Lower lobe of right lung (tissue), 2 donors: Measurements from ENCODE around the gene CHMP2B. TPM values are rescaled to one million over a fixed set of nuclear protein-coding genes. Genes with fewer than 3 reads are reported as not detected.

Experiments
- ATAC-seq, 2 donors: fragments of 200-7000 bp; cut with Tn5 transposase; one replicate each; pipeline ENCODE4 v1.9.1; 2020 to 2022; ENCODE audit warnings: mild to moderate bottlenecking in 2 of 2, moderate library complexity in 2 of 2
- DNase-seq: peaks from one replicate; pipeline ENCODE4 v3.0.0-alpha.2; 2020
- H3K27ac ChIP-seq: fragments of 200-600 bp; one replicate; pipeline ENCODE4 v1.8.0; 2022
- H3K27me3 ChIP-seq: fragments of 200-600 bp; one replicate; pipeline ENCODE4 v1.8.0; 2022; ENCODE audit warnings: low read depth
- H3K36me3 ChIP-seq: fragments of 200-600 bp; one replicate; pipeline ENCODE4 v1.8.0; 2022; ENCODE audit warnings: mild to moderate bottlenecking
- H3K4me1 ChIP-seq: fragments of 200-600 bp; one replicate; pipeline ENCODE4 v1.8.0; 2022
- H3K4me3 ChIP-seq: fragments of 200-600 bp; one replicate; pipeline ENCODE4 v1.8.0; 2022; ENCODE audit warnings: mild to moderate bottlenecking
- H3K9me3 ChIP-seq: fragments of 200-600 bp; one replicate; pipeline ENCODE4 v1.8.0; 2022
- intact Hi-C: fragments of 100-400 bp; cut with DNase I; formaldehyde crosslinking; loops from one replicate; pipeline ENCODE4 v1.11.0; 2022
- total RNA-seq: library from RNA; stranded (reverse); fragmentation: NEBNext Ultra II Directional; extraction: Animal tissue kit (Norgen Biotek cat#: 25700); gene quantifications from one replicate; pipeline ENCODE4 v1.2.1, GENCODE V29; 2021
- TF ChIP-seq, protein P1 (sequence below): fragments of 200-600 bp; IDR thresholded peaks from one replicate; pipeline ENCODE4 v1.8.0; 2022; ENCODE audit warnings: antibody characterized with exemption, mild to moderate bottlenecking
- donor health status: DM: no; HTN: yes; CAD: no; lungs with severe emphysema.

The CHMP2B gene
- total RNA-seq, 1 donor from 2014 or later: 41.4 TPM

DNA sequence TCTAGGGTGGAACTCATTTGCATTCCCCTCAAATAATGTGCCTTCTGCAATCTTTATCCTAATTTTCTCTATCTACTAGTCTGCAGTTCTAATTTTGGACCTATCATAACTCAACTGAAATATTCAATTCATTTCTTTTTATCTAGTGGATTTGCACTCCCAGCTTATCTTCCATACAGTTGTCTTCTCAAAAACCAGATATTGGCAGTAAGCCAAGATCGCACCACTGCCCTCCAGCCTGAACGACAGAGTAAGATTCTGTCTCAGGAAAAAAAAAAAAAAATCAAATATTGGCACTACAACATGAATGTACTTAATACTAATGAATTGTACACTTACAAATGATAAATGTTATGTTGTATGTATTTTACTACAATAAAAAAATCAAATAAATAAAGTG is 18.0 kb upstream of the CHMP2B start:
- intact Hi-C loops: no loop called here
- no peaks in the 10 kb centered on the region for H3K4me1 ChIP-seq

DNA sequence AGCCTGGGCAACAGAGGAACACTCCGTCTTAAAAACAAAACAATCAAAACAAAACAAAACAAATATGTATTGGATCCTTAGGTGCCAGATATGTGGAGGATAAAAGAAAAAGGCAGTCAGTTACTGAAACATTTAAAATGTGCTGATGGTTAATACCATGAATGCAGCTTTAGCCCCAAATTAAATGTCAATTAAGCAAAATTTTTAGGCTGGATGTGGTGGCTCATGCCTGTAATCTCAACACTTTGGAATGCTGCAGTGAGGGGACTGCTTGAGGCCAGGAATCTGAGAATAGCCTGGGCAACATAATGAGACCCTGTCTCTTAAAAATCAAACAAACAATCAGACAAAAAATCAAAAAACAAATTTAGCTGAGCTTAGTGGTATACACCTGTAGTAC is 8.5 kb upstream of the CHMP2B start:
- TF ChIP-seq, protein P1, sequence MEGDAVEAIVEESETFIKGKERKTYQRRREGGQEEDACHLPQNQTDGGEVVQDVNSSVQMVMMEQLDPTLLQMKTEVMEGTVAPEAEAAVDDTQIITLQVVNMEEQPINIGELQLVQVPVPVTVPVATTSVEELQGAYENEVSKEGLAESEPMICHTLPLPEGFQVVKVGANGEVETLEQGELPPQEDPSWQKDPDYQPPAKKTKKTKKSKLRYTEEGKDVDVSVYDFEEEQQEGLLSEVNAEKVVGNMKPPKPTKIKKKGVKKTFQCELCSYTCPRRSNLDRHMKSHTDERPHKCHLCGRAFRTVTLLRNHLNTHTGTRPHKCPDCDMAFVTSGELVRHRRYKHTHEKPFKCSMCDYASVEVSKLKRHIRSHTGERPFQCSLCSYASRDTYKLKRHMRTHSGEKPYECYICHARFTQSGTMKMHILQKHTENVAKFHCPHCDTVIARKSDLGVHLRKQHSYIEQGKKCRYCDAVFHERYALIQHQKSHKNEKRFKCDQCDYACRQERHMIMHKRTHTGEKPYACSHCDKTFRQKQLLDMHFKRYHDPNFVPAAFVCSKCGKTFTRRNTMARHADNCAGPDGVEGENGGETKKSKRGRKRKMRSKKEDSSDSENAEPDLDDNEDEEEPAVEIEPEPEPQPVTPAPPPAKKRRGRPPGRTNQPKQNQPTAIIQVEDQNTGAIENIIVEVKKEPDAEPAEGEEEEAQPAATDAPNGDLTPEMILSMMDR: no peak
- no peaks in the 10 kb centered on the region for H3K36me3 ChIP-seq
- H3K9me3 ChIP-seq: no peaks in the 10 kb centered on the region
- no peaks in the 10 kb centered on the region for H3K27me3 ChIP-seq
- no peak overlapping the region for H3K4me3 ChIP-seq
- no peak overlapping the region for H3K27ac ChIP-seq
- intact Hi-C loops: no loop called here
- ATAC-seq (no peak), DNase-seq (no peak)
- H3K4me1 ChIP-seq: no peaks in the 10 kb centered on the region

More for the DNA sequence above, 18.0 kb upstream of the CHMP2B start:
- H3K36me3 ChIP-seq: no peaks in the 10 kb centered on the region
- no peak overlapping the region for H3K4me3 ChIP-seq
- no peak for ATAC-seq
- no peak for DNase-seq
- TF ChIP-seq, protein P1: no peak
- H3K9me3 ChIP-seq: no peaks in the 10 kb centered on the region
- H3K27ac ChIP-seq: no peak overlapping the region
- H3K27me3 ChIP-seq: no peaks in the 10 kb centered on the region

DNA sequence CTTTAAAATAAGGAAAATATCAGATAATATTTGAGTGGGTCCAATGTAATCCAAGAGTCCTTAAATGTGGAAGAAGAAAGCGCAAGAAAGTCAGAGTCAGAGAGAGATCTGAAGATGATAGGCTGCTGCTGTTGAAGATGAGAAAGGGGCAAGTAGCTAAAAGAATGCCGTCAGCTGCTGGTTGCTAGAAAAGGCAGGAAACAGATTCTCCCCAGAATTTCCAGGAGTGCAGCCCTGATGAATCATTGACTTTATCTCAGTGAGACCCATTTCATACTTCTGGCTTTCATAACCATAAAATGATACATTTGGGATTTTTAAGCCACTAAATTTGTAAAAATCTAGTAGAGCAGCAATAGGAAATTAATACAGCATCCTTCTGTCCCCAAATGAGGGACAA is 7.5 kb upstream of the CHMP2B start:
- TF ChIP-seq, protein P1: no peak
- H3K36me3 ChIP-seq: no peaks in the 10 kb centered on the region
- ATAC-seq: no peak

DNA sequence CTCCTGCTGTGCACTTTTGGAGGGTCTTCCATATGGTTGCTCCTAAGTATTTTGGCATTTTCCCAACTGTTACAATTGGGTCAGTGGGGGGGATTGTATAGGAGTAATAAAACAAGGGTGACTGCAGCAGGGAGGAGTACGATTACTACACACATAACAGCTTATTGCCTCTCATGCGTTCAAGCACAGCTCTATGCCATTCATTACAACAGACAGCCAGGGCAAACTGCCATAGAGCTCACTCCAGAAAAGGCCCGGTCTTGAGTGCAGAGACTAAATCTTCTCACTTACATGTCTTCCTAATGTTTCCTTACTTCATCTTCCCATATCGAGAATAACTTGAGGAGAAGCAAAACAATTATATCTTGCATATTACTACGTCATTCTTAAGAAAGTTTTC is 1.4 kb upstream of the CHMP2B start:
- DNase-seq: no peak
- ATAC-seq: no peak
- Histone ChIP-seq H3K27ac (no peak overlapping the region), H3K9me3 (no peaks in the 10 kb centered on the region), H3K36me3 (no peaks in the 10 kb centered on the region), H3K4me3 (no peak overlapping the region), H3K27me3 (no peaks in the 10 kb centered on the region), H3K4me1 (peaks cover 30% of the 10 kb centered on the region)
- intact Hi-C loops: no loop called here
- TF ChIP-seq, protein P1: no peak

More for the DNA sequence above, 7.5 kb upstream of the CHMP2B start:
- H3K4me1 ChIP-seq: no peaks in the 10 kb centered on the region
- no peak for DNase-seq
- H3K27me3 ChIP-seq: no peaks in the 10 kb centered on the region
- H3K27ac ChIP-seq: no peak overlapping the region
- intact Hi-C loops: no loop called here
- H3K9me3 ChIP-seq: no peaks in the 10 kb centered on the region
- H3K4me3 ChIP-seq: no peak overlapping the region

DNA sequence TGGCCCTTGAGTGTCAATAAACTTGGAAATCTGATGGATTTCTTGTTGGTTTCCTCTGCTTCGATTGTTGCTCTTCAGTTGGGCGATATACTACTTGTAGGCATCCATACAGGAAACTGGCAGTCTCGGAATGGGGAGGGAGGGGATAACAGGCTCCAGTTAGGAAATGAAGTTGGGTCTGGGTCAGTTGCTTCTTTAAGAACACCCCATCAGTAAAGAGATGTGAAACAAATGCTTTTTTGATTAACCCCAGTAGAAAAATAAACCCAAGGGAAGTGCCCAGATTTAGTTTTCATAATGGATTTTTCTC is 681 bp downstream of the CHMP2B start:
- Histone ChIP-seq H3K27ac (peak overlapping the region; percentile 95), H3K4me3 (peak overlapping the region; percentile 95), H3K27me3 (no peaks in the 10 kb centered on the region), H3K4me1 (peaks cover 44% of the 10 kb centered on the region), H3K36me3 (peaks cover 4% of the 10 kb centered on the region), H3K9me3 (no peaks in the 10 kb centered on the region)
- no peak for ATAC-seq
- intact Hi-C loops: no loop called here
- TF ChIP-seq, protein P1: no peak
- no peak for DNase-seq

DNA sequence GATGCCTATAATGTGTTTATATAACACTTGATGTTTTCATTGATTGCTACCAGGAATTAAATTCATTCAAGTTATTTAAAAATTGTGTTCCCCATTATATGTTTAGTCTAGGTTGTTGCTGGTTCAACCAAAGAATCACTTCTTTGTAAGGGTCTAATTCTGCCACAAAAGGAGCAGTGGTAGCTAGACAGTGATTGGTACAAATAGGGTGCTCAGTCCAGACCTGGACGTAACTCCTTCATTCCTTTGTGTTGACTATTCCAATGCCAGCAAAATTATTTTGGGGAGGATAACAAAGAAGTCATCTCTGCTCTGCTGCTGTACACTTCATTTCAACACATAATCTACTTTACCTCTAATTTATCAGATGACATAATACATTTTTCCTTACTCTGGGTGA is 1.2 kb downstream of the CHMP2B start:
- Histone ChIP-seq H3K27me3 (no peaks in the 10 kb centered on the region), H3K27ac (no peak overlapping the region), H3K4me1 (peaks cover 44% of the 10 kb centered on the region), H3K9me3 (no peaks in the 10 kb centered on the region), H3K4me3 (peak overlapping the region; percentile 95), H3K36me3 (peaks cover 4% of the 10 kb centered on the region)
- DNase-seq (no peak), ATAC-seq (no peak)
- TF ChIP-seq, protein P1: no peak
- intact Hi-C loops: no loop called here
